Activated CD4-positive, alpha-beta memory T cell treated with anti-CD3 and anti-CD28 coated beads for 36 hours (primary cell): ENCODE results near the gene RGS10. TPM values are rescaled to one million over a fixed set of nuclear protein-coding genes. Genes with fewer than 3 reads are reported as not detected.

ENCODE experiments used
- CTCF ChIA-PET: fragments of 350-600 bp; sonication (Branson Sonifier 250); formaldehyde crosslinking; loops from one replicate; lab custom pipeline; 2021; ENCODE audit warnings: antibody characterized with exemption, inconsistent platforms; lab: Charles Lee
- POLR2A ChIA-PET: fragments of 350-600 bp; sonication (Branson Sonifier 250); formaldehyde crosslinking; loops from one replicate; lab custom pipeline; 2021; ENCODE audit warnings: antibody characterized with exemption; lab: Charles Lee
- DNase-seq: peaks from one replicate; pipeline ENCODE4 v3.0.0-alpha.2; 2020
- H3K27ac Mint-ChIP-seq: one replicate; pipeline ENCODE4 v1.8.0; 2021; ENCODE audit warnings: mixed read lengths
- H3K27me3 Mint-ChIP-seq: one replicate; pipeline ENCODE4 v1.8.0; 2021; ENCODE audit warnings: mixed read lengths
- H3K36me3 Mint-ChIP-seq: one replicate; pipeline ENCODE4 v1.8.0; 2021; ENCODE audit warnings: mixed read lengths
- H3K4me1 Mint-ChIP-seq: one replicate; pipeline ENCODE4 v1.8.0; 2021; ENCODE audit warnings: low read depth, mixed read lengths
- H3K4me3 Mint-ChIP-seq: one replicate; pipeline ENCODE4 v1.8.0; 2021; ENCODE audit warnings: mild to moderate bottlenecking, mixed read lengths
- H3K9me3 Mint-ChIP-seq: one replicate; pipeline ENCODE4 v1.8.0; 2021; ENCODE audit warnings: mixed read lengths
- intact Hi-C: fragments of 100-400 bp; cut with micrococcal nuclease; formaldehyde crosslinking; loops from one replicate; pipeline ENCODE4 v1.15.1; 2023
- total RNA-seq, 2 experiments: library from RNA; stranded (reverse); gene quantifications; one replicate each; pipeline ENCODE4 v1.2.3, GENCODE V29; 2021

Gene RGS10
- total RNA-seq, 2 experiments from 2014 or later = 158 to 173 TPM

- Mint-ChIP-seq H3K27ac (no peak overlapping the region), H3K36me3 (no peaks in the 10 kb centered on the region), H3K27me3 (no peaks in the 10 kb centered on the region), H3K4me1 (no peaks in the 10 kb centered on the region), H3K9me3 (no peaks in the 10 kb centered on the region), H3K4me3 (no peak overlapping the region)
- CTCF ChIA-PET = interaction anchor here (1.1 to 1.3 kb wide), 2 partner anchors 36 to 105 kb away, joined by 3 to 5 read pairs; no protein-coding TSS in a partner anchor
- intact Hi-C loops = no loop called here
- DNase-seq = no peak
- POLR2A ChIA-PET = no interaction called here
Observed at GRCh38 chr10:119549247-119549999, 6.9 kb upstream of the RGS10 start.

DNA sequence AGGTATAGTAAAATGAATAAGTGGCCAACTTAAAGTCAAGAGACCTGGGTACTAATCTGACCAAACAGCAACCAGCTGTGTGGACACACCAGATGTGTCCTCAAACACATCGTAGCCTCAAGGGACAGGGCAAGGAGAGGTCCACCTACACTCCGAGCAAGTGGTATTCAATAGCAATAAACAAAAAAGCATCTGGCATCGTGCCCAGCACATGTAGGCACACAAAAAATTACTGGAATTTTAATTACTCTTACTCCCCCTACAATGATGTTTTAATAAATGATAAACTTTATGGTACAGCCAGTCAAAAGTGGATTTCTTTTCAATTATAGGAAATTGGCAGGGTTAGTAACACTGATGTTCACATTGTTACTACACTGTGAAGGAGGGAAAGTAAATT lies 3.5 kb upstream of the RGS10 start:
- Mint-ChIP-seq H3K4me1 (peaks cover 5% of the 10 kb centered on the region), H3K27ac (no peak overlapping the region), H3K36me3 (peaks cover 5% of the 10 kb centered on the region), H3K27me3 (no peaks in the 10 kb centered on the region), H3K4me3 (no peak overlapping the region), H3K9me3 (no peaks in the 10 kb centered on the region)
- POLR2A ChIA-PET = interaction anchor here (1.1 kb wide), 1 partner anchor 105 kb away, joined by 3 read pairs; the partner anchor contains the start of gene BAG3
- intact Hi-C loops = no loop called here
- CTCF ChIA-PET = interaction anchor here (0.8 to 1.1 kb wide), 2 partner anchors 8 to 340 kb away, joined by 3 to 4 read pairs; no protein-coding TSS in a partner anchor
- no peak for DNase-seq

GRCh38 chr10:119545310-119545709 lies 2.8 kb upstream of the RGS10 start:
- peaks cover 12% of the 10 kb centered on the region for H3K4me1 Mint-ChIP-seq
- ChIA-PET POLR2A (no interaction called here), CTCF (interaction anchor here (0.8 kb wide), 1 partner anchor 339 kb away, joined by 3 read pairs; no protein-coding TSS in a partner anchor)
- H3K36me3 Mint-ChIP-seq = peaks cover 5% of the 10 kb centered on the region
- intact Hi-C loops = no loop called here
- no peaks in the 10 kb centered on the region for H3K9me3 Mint-ChIP-seq
- H3K4me3 Mint-ChIP-seq = no peak overlapping the region
- no peak overlapping the region for H3K27ac Mint-ChIP-seq
- no peak for DNase-seq
- no peaks in the 10 kb centered on the region for H3K27me3 Mint-ChIP-seq

GRCh38 chr10:119543814-119544642 lies 1.5 kb upstream of the RGS10 start:
- H3K36me3 Mint-ChIP-seq = peaks cover 5% of the 10 kb centered on the region
- H3K4me3 Mint-ChIP-seq = peak overlapping the region; percentile 81
- ChIA-PET POLR2A (interaction anchor here (1.1 to 2.9 kb wide), 6 partner anchors 27 to 345 kb away, joined by 4 to 20 read pairs (median 6); partner anchors contain the start of genes BAG3 and GRK5), CTCF (interaction anchor here (0.7 to 2.8 kb wide), 19 partner anchors 12 to 379 kb away, joined by 3 to 26 read pairs (median 3); partner anchors contain the start of genes BAG3 and GRK5)
- peak overlapping the region; percentile 87 for H3K27ac Mint-ChIP-seq
- no peak for DNase-seq
- intact Hi-C loops = loop anchor here (1.0 to 5.0 kb wide), 7 partner anchors 33 to 792 kb away; partner anchors contain the start of genes CACUL1, INPP5F and PRDX3
- H3K4me1 Mint-ChIP-seq = peaks cover 25% of the 10 kb centered on the region
- H3K27me3 Mint-ChIP-seq = no peaks in the 10 kb centered on the region
- H3K9me3 Mint-ChIP-seq = no peaks in the 10 kb centered on the region

GRCh38 chr10:119542988-119543813 lies 682 bp upstream of the RGS10 start:
- Mint-ChIP-seq H3K9me3 (no peaks in the 10 kb centered on the region), H3K4me3 (peak overlapping the region; percentile 81), H3K4me1 (peaks cover 33% of the 10 kb centered on the region), H3K27me3 (no peaks in the 10 kb centered on the region), H3K27ac (peak overlapping the region; percentile 87), H3K36me3 (peaks cover 5% of the 10 kb centered on the region)
- intact Hi-C loops = loop anchor here (1.0 to 5.0 kb wide), 8 partner anchors 34 to 791 kb away; partner anchors contain the start of genes CACUL1, INPP5F and PRDX3
- CTCF ChIA-PET = interaction anchor here (0.7 to 2.8 kb wide), 22 partner anchors 11 to 378 kb away, joined by 3 to 26 read pairs (median 4); partner anchors contain the start of genes BAG3 and GRK5
- DNase-seq = peak; percentile 79
- POLR2A ChIA-PET = interaction anchor here (0.6 to 2.9 kb wide), 15 partner anchors 16 to 788 kb away, joined by 3 to 20 read pairs (median 4); partner anchors contain the start of genes BAG3, CACUL1, GRK5 and INPP5F

DNA sequence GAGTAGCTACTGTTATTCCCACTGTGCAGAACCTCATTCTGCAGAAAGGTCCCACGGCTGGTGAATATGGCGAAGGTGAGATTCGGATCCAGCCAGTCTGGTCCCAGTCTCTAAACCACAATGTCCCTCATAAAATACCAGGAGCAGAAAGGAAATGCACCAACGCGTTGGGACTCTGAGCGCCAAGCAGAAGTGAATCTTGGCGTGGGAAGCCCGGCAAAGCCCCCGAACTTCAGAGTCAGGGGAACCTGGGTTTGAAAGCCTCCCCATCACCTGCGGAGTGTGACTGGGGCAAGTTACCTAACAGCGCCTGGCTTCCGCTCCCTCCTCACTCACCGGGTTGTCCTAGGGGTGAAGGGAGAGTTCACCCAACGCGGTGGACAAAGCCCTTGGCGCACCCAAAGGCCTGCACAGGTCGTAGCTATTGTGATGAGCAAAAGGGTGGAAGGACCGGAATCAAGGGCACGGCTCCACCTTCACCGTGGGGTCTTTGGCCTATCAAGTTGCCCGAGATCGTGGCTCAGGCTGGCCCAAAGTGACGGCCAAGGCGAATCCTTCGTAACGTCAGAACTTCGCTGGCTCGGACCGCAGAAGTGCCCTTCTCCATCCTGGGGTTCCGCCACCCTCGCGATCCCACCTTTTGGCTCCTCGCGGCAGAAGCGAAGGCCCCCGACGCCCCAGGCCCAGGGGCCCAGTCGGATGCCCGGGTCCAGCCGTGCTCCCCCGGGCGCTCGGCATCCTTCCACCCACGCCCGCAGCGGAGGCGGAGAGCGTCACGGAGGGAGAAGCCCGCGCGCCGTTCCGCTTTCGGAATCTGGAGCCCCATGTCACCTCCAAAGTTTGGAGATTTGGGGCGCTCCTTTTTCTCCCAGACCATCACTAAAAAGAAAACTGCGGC lies 811 bp downstream of the RGS10 start:
- Mint-ChIP-seq H3K9me3 (no peaks in the 10 kb centered on the region), H3K4me3 (peak overlapping the region; percentile 79), H3K27ac (peak overlapping the region; percentile 85), H3K4me1 (peaks cover 47% of the 10 kb centered on the region), H3K36me3 (peaks cover 8% of the 10 kb centered on the region), H3K27me3 (no peaks in the 10 kb centered on the region)
- intact Hi-C loops = loop anchor here (1.0 to 5.0 kb wide), 11 partner anchors 25 to 789 kb away; partner anchors contain the start of genes CACUL1, INPP5F and PRDX3
- POLR2A ChIA-PET = interaction anchor here (0.9 to 2.9 kb wide), 13 partner anchors 14 to 787 kb away, joined by 3 to 20 read pairs (median 4); partner anchors contain the start of genes BAG3, CACUL1, GRK5 and INPP5F
- CTCF ChIA-PET = interaction anchor here (1.2 to 2.8 kb wide), 8 partner anchors 24 to 342 kb away, joined by 5 to 26 read pairs (median 10); partner anchors contain the start of gene GRK5
- peak; percentile 77 for DNase-seq

DNA sequence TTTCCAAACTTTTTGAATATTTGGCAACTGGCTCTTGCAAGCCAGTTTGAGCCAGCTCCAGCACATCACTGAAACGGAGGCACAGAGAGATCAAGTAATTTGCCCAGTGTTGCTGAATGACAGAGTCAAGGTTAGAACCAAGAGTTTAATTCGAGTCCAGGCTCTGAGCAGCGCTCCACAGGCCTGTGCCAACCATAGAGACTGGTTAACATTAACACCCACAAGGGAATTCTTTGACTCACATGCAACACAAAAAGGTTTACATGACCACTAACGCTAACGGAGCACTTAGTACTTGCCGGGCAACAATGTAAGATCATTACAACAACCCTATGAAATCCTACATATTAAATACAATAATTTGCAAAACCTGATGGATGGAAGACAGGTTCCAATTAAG lies 1.5 kb downstream of the RGS10 start:
- Mint-ChIP-seq H3K9me3 (no peaks in the 10 kb centered on the region), H3K4me1 (peaks cover 53% of the 10 kb centered on the region), H3K27me3 (no peaks in the 10 kb centered on the region), H3K27ac (peak overlapping the region; percentile 85), H3K36me3 (peaks cover 8% of the 10 kb centered on the region), H3K4me3 (peak overlapping the region; percentile 79)
- intact Hi-C loops = loop anchor here (1.0 to 5.0 kb wide), 8 partner anchors 25 to 789 kb away; partner anchors contain the start of genes CACUL1, INPP5F and PRDX3
- POLR2A ChIA-PET = interaction anchor here (0.9 to 2.9 kb wide), 3 partner anchors 23 to 55 kb away, joined by 3 to 20 read pairs (median 17); no protein-coding TSS in a partner anchor
- CTCF ChIA-PET = interaction anchor here (0.6 to 2.5 kb wide), 5 partner anchors 11 to 185 kb away, joined by 3 to 26 read pairs (median 4); partner anchors contain the start of gene INPP5F
- peak; percentile 51 for DNase-seq

DNA sequence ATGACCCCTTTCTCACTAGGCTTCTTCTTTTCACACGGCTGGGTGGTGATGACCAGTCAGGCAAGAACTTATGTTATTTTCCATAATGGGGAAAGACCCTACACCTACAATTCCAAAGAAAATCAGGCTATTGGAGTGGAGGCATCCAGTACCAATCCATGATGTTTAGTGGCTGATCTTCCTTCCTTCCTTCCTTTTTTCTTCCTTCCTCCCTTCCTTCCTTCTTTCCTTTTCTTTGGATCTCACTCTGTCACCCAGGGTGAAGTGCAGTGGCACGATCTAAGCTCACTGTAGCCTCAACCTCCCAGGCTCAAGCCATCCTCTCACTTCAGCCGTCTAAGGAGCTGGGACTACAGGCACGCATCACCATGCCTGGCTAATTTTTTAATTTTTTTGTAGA lies 2.5 kb downstream of the RGS10 start:
- Mint-ChIP-seq H3K4me3 (peak overlapping the region; percentile 79), H3K36me3 (peaks cover 13% of the 10 kb centered on the region), H3K4me1 (peaks cover 63% of the 10 kb centered on the region), H3K27ac (peak overlapping the region; percentile 63), H3K27me3 (no peaks in the 10 kb centered on the region), H3K9me3 (no peaks in the 10 kb centered on the region)
- no peak for DNase-seq
- ChIA-PET CTCF (interaction anchor here (0.8 to 1.3 kb wide), 2 partner anchors 10 to 13 kb away, joined by 3 to 4 read pairs; no protein-coding TSS in a partner anchor), POLR2A (interaction anchor here (0.7 to 2.7 kb wide), 2 partner anchors 22 to 44 kb away, joined by 4 to 17 read pairs; no protein-coding TSS in a partner anchor)
- intact Hi-C loops = loop anchor here (2.0 to 5.0 kb wide), 5 partner anchors 187 to 788 kb away; partner anchors contain the start of genes CACUL1, INPP5F and PRDX3

DNA sequence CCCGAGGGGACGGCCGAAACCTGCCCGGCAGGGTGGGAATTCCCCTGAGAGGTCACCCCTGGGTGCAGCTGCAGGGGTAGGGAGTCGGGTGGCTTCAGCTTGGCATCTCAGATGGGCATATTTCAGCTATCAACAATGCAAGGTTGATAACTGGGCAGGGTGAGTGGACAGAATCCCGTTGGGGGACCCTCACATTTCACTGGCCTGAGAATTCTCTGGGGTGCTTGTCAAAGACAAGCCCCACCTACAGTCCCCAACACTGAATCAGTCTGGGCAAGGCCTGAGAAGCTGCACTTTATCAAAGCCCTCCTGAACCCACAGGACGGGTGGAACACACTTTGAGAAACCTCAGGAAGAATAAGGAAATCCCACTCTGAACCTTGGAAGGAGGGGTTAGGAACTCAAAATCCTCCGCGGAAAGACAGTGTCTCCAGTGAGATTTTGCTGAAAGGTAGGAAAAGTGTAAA lies 3.1 kb downstream of the RGS10 start:
- Mint-ChIP-seq H3K27ac (peak overlapping the region; percentile 84), H3K36me3 (peaks cover 15% of the 10 kb centered on the region), H3K27me3 (no peaks in the 10 kb centered on the region), H3K4me3 (peak overlapping the region; percentile 69), H3K9me3 (no peaks in the 10 kb centered on the region), H3K4me1 (peaks cover 67% of the 10 kb centered on the region)
- ChIA-PET POLR2A (interaction anchor here (0.7 to 2.7 kb wide), 2 partner anchors 22 to 43 kb away, joined by 4 to 17 read pairs; no protein-coding TSS in a partner anchor), CTCF (interaction anchor here (0.6 kb wide), 1 partner anchor 23 kb away, joined by 3 read pairs; no protein-coding TSS in a partner anchor)
- intact Hi-C loops = no loop called here
- DNase-seq = peak; percentile 47
